Sigmoid colon (tissue), 4 donors: ENCODE measurements around the gene SDC1.

Source experiments
- CTCF ChIP-seq, 4 experiments: fragments of 450-650 bp in 3 of 4; fragments of 200-600 bp in 1 of 4; IDR thresholded peaks; one replicate each; pipeline ENCODE4 v1.5.1; 2016 to 2019; ENCODE audit warnings: antibody characterized with exemption in 4 of 4, mild to moderate bottlenecking in 3 of 4, moderate library complexity in 2 of 4
- EP300 ChIP-seq, 4 donors: sonication (generic); formaldehyde crosslinking; IDR thresholded peaks; one replicate each; pipeline ENCODE4 v1.6.1; 2017; ENCODE audit warnings: antibody characterized with exemption in 4 of 4
- POLR2A ChIP-seq, 2 donors: fragments of 450-650 bp; IDR thresholded peaks; one replicate each; pipeline ENCODE4 v1.6.1; 2016; ENCODE audit warnings: antibody characterized with exemption in 2 of 2, mild to moderate bottlenecking in 2 of 2, moderate library complexity in 2 of 2
- POLR2AphosphoS5 ChIP-seq, 4 donors: sonication (generic); formaldehyde crosslinking; IDR thresholded peaks; one replicate each; pipeline ENCODE4 v1.6.1; 2017; ENCODE audit warnings: antibody characterized with exemption in 4 of 4

- TF ChIP-seq POLR2AphosphoS5 (IDR thresholded peaks at IDR 0.05) (no peak), POLR2A (IDR thresholded peaks at IDR 0.05) (no peak), CTCF (IDR thresholded peaks at IDR 0.05) (no peak), EP300 (IDR thresholded peaks at IDR 0.05) (no peak)
Observed at GRCh38 chr2:20168727-20169696, 55.9 kb downstream of the SDC1 start.
